AG04449 (cell line): ENCODE measurements around the gene ROM1.
A peak's percentile ranks its signal among the peaks of the same experiment; 100 is the strongest.

Source experiments
- CTCF ChIA-PET: fragments of 350-600 bp; formaldehyde crosslinking; extraction: SDS; loops from one replicate; lab custom pipeline; 2021; ENCODE audit warnings: antibody characterized with exemption; lab: Yijun Ruan, JAX
- POLR2A ChIA-PET: fragments of 400-600, 350-600 bp; formaldehyde crosslinking; extraction: SDS; loops from one replicate; lab custom pipeline; 2020; ENCODE audit warnings: antibody characterized with exemption, inconsistent platforms; lab: Yijun Ruan, JAX
- DNase-seq: peaks from one replicate; pipeline ENCODE4 v3.0.0-alpha.2; 2010; ENCODE audit warnings: low read depth, low spot score
- H3K4me3 ChIP-seq: 2 replicates; pipeline ENCODE4 v1.5.1; 2011; ENCODE audit warnings: low read depth, mild to moderate bottlenecking, control low read depth, low read length
- CTCF ChIP-seq: IDR thresholded peaks from one replicate; pipeline ENCODE4 v1.5.1; 2011; ENCODE audit warnings: mild to moderate bottlenecking, moderate library complexity, low read length, control low read depth, inconsistent platforms; ENCODE audit not compliant: insufficient read depth; ENCODE audit errors: missing control alignments

Gene ROM1

GRCh38 chr11:62601372-62602140 lies 11.5 kb upstream of the ROM1 start, which contains the start of gene MTA2:
TSS of gene MTA2 (minus strand) at chr11:62601865. CDS start at chr11:62601450, 415 bp downstream.
- TF ChIP-seq CTCF = no peak
- DNase-seq = peak; percentile 89
- CTCF ChIA-PET = interaction anchor here (0.7 to 6.5 kb wide), 7 partner anchors 9 to 206 kb away, joined by 3 to 59 read pairs (median 7); partner anchors contain the start of genes EML3, ROM1 and TUT1
- POLR2A ChIA-PET = interaction anchor here (0.6 to 2.9 kb wide), 12 partner anchors 10 to 254 kb away, joined by 3 to 33 read pairs (median 4); partner anchors contain the start of genes B3GAT3, C11orf98, CSKMT and EEF1G
- peak within 1 kb of the TSS; percentile 82 for H3K4me3 ChIP-seq

- H3K4me3 ChIP-seq = peak overlapping the region; percentile 56
- ChIA-PET CTCF (interaction anchor here (0.7 to 12.0 kb wide), 7 partner anchors 8 to 207 kb away, joined by 3 to 95 read pairs (median 7); partner anchors contain the start of genes EML3, ROM1 and TUT1), POLR2A (interaction anchor here (0.8 to 2.9 kb wide), 9 partner anchors 9 to 253 kb away, joined by 3 to 33 read pairs (median 5); partner anchors contain the start of genes B3GAT3, C11orf98, CSKMT and EEF1G)
- no peak for DNase-seq
- peak; percentile 7 for TF ChIP-seq CTCF
Measured at GRCh38 chr11:62602141-62603071, 10.7 kb upstream of the ROM1 start.

GRCh38 chr11:62603072-62603408 lies 10.0 kb upstream of the ROM1 start:
- no peak for TF ChIP-seq CTCF
- ChIA-PET CTCF (interaction anchor here (1.0 to 12.0 kb wide), 5 partner anchors 9 to 178 kb away, joined by 3 to 95 read pairs (median 6); partner anchors contain the start of genes EML3, ROM1 and TUT1), POLR2A (no interaction called here)
- DNase-seq = no peak
- H3K4me3 ChIP-seq = peak overlapping the region; percentile 56

- no peak for DNase-seq
- ChIA-PET POLR2A (interaction anchor here (2.6 kb wide), 1 partner anchor 12 kb away, joined by 11 read pairs; the partner anchor contains the start of gene TUT1), CTCF (interaction anchor here (1.0 to 12.0 kb wide), 7 partner anchors 8 to 209 kb away, joined by 3 to 95 read pairs (median 5); partner anchors contain the start of genes B3GAT3, EML3, ROM1 and TUT1)
- no peak for TF ChIP-seq CTCF
- H3K4me3 ChIP-seq = no peak overlapping the region
Measured at GRCh38 chr11:62603776-62604299, 9.2 kb upstream of the ROM1 start.

- CTCF ChIA-PET = interaction anchor here (1.3 to 12.0 kb wide), 6 partner anchors 7 to 210 kb away, joined by 3 to 95 read pairs (median 6); partner anchors contain the start of genes B3GAT3, EML3, ROM1 and TUT1
- no peak for DNase-seq
- no peak for TF ChIP-seq CTCF
- H3K4me3 ChIP-seq = no peak overlapping the region
- POLR2A ChIA-PET = interaction anchor here (2.6 kb wide), 1 partner anchor 13 kb away, joined by 11 read pairs; the partner anchor contains the start of gene TUT1
Measured at GRCh38 chr11:62604460-62605120, 8.5 kb upstream of the ROM1 start.
